Prostate gland (tissue), 2 donors: Measurements from ENCODE around the gene NBPF11. TPM values are rescaled to one million over a fixed set of nuclear protein-coding genes. Genes with fewer than 3 reads are reported as not detected.
"Not testable (repeated sequence)": the region's sequence is repeated elsewhere in the genome, so short reads cannot be mapped to it uniquely, and the experiment has no call there.

Experiments used
- DNase-seq: peaks from one replicate; pipeline ENCODE4 v3.0.0-alpha.2; 2019; ENCODE audit warnings: low spot score
- H3K27ac ChIP-seq, 2 donors: fragments of 200-600 bp; sonication (generic); 2 replicates each; pipeline ENCODE4 v1.5.1; 2017 to 2019
- H3K27me3 ChIP-seq: fragments of 200-600 bp; sonication (generic); replicated peaks from 2 replicates; pipeline ENCODE4 v1.5.1; 2019; ENCODE audit not compliant: insufficient read depth
- H3K36me3 ChIP-seq, 2 donors: fragments of 200-600 bp; sonication (generic); 1 replicate in 1 of 2; 2 replicates in 1 of 2; pipeline versions ENCODE4 v1.5.1 to v1.8.1; 2017 to 2019
- H3K4me1 ChIP-seq: fragments of 200-600 bp; sonication (generic); replicated peaks from 2 replicates; pipeline ENCODE4 v1.5.1; 2019
- H3K4me3 ChIP-seq, 2 donors: fragments of 200-600 bp; sonication (generic); 2 replicates each; pipeline ENCODE4 v1.5.1; 2017 to 2019
- H3K9me3 ChIP-seq: fragments of 200-600 bp; sonication (generic); 2 replicates; pipeline ENCODE4 v1.5.1; 2017
- CTCF ChIP-seq, 4 experiments: fragments of 200-600 bp in 2 of 4; fragments of 450-650 bp in 2 of 4; sonication (generic) in 2 of 4; IDR thresholded peaks; 1 replicate in 3 of 4; 2 replicates in 1 of 4; pipeline ENCODE4 v1.5.1; 2016 to 2019; ENCODE audit warnings: antibody characterized with exemption in 4 of 4, mild to moderate bottlenecking in 2 of 4, moderate library complexity in 2 of 4
- POLR2A ChIP-seq: fragments of 450-650 bp; IDR thresholded peaks from one replicate; pipeline ENCODE4 v1.6.1; 2016; ENCODE audit warnings: antibody characterized with exemption, mild to moderate bottlenecking
- POLR2AphosphoS5 ChIP-seq: sonication (generic); formaldehyde crosslinking; IDR thresholded peaks from one replicate; pipeline ENCODE4 v1.6.1; 2017; ENCODE audit warnings: antibody characterized with exemption
- WGBS: methylation state at CpG from one replicate; pipeline ENCODE4 v1.1.5; 2018; 5-methylcytosine and 5-hydroxymethylcytosine counted together
- intact Hi-C: fragments of 100-400 bp; cut with DNase I; formaldehyde crosslinking; loops from one replicate; pipeline ENCODE4 v1.14.2; 2022
- total RNA-seq, 2 donors: library from RNA; depleted of rRNA; stranded (reverse); fragments of >200 nt; gene quantifications; one replicate each; pipeline ENCODE4 v1.1.0, GENCODE V29; 2016

NBPF11 gene
- total RNA-seq, 2 donors from 2014 or later, result 8.7 to 16.0 TPM

- H3K9me3 ChIP-seq, result no peaks in the 10 kb centered on the region
- H3K36me3 ChIP-seq, result no peaks in the 10 kb centered on the region
- peaks cover 2% of the 10 kb centered on the region for H3K27me3 ChIP-seq
- H3K4me1 ChIP-seq, result no peaks in the 10 kb centered on the region
- no peak for DNase-seq
- no peak overlapping the region for H3K4me3 ChIP-seq
- WGBS, result 28% methylated on average over 11 of the region's 11 CpGs
- intact Hi-C loops, result no loop called here
- TF ChIP-seq POLR2A, result no peak
- TF ChIP-seq POLR2AphosphoS5, result no peak
- no peak for TF ChIP-seq CTCF (IDR thresholded peaks at IDR 0.05)
- no peak overlapping the region for H3K27ac ChIP-seq
Observed at GRCh38 chr1:148158341-148159003, 6.4 kb upstream of the NBPF11 start.

GRCh38 chr1:148157803-148158202 is 5.7 kb upstream of the NBPF11 start:
- H3K27ac ChIP-seq, H3K27me3 ChIP-seq, DNase-seq, H3K4me3 ChIP-seq, H3K9me3 ChIP-seq, intact Hi-C loops, H3K4me1 ChIP-seq, H3K36me3 ChIP-seq: not testable (repeated sequence)
- WGBS, result 32% methylated on average over 4 of the region's 23 CpGs

- H3K27me3 ChIP-seq, intact Hi-C loops, DNase-seq, H3K36me3 ChIP-seq, H3K4me3 ChIP-seq, H3K27ac ChIP-seq, H3K4me1 ChIP-seq, H3K9me3 ChIP-seq: not testable (repeated sequence)
- WGBS, result 47% methylated on average over 6 of the region's 7 CpGs
Observed at GRCh38 chr1:148155494-148156275, 3.6 kb upstream of the NBPF11 start.

- WGBS, result 75% methylated on average over 3 of the region's 3 CpGs
- intact Hi-C loops, H3K9me3 ChIP-seq, H3K4me3 ChIP-seq, DNase-seq, H3K27ac ChIP-seq, H3K4me1 ChIP-seq, H3K36me3 ChIP-seq, H3K27me3 ChIP-seq: not testable (repeated sequence)
Observed at GRCh38 chr1:148152795-148153194, 714 bp upstream of the NBPF11 start.

GRCh38 chr1:148151371-148151819 is 686 bp downstream of the NBPF11 start:
- DNase-seq, H3K9me3 ChIP-seq, intact Hi-C loops, H3K27me3 ChIP-seq, H3K4me1 ChIP-seq, H3K36me3 ChIP-seq: not testable (repeated sequence)
- H3K27ac ChIP-seq, result peak overlapping the region; percentile 76 to 79
- peak overlapping the region; percentile 59 to 66 for H3K4me3 ChIP-seq
- 0% methylated on average over 17 of the region's 40 CpGs for WGBS

- intact Hi-C loops, result not testable (repeated sequence)
- WGBS, result 22% methylated on average over 13 of the region's 13 CpGs
Observed at GRCh38 chr1:148150945-148151344, 1.1 kb downstream of the NBPF11 start.

GRCh38 chr1:148150014-148150413 is 2.1 kb downstream of the NBPF11 start:
- H3K36me3 ChIP-seq, intact Hi-C loops, H3K9me3 ChIP-seq, H3K27me3 ChIP-seq, H3K4me3 ChIP-seq, H3K27ac ChIP-seq, DNase-seq, H3K4me1 ChIP-seq: not testable (repeated sequence)
- WGBS, result 56% methylated on average over 2 of the region's 6 CpGs

More at GRCh38 chr1:148150945-148151344, 1.1 kb downstream of the NBPF11 start:
- H3K36me3 ChIP-seq, DNase-seq, H3K4me1 ChIP-seq, H3K27me3 ChIP-seq, H3K9me3 ChIP-seq, H3K27ac ChIP-seq: not testable (repeated sequence)
- peak overlapping the region; percentile 59 to 66 for H3K4me3 ChIP-seq

GRCh38 chr1:148149050-148149815 is 2.8 kb downstream of the NBPF11 start:
- DNase-seq, H3K27me3 ChIP-seq, intact Hi-C loops, H3K4me1 ChIP-seq, H3K4me3 ChIP-seq, H3K27ac ChIP-seq, H3K9me3 ChIP-seq, H3K36me3 ChIP-seq: not testable (repeated sequence)
- 79% methylated on average over 34 of the region's 72 CpGs for WGBS

- H3K36me3 ChIP-seq, H3K27me3 ChIP-seq, H3K4me1 ChIP-seq, H3K9me3 ChIP-seq, intact Hi-C loops, H3K27ac ChIP-seq, H3K4me3 ChIP-seq, DNase-seq: not testable (repeated sequence)
- WGBS, result 82% methylated on average over 13 of the region's 28 CpGs
Observed at GRCh38 chr1:148147052-148147838, 4.8 kb downstream of the NBPF11 start.

- H3K27me3 ChIP-seq, H3K4me3 ChIP-seq, H3K36me3 ChIP-seq, H3K4me1 ChIP-seq, H3K27ac ChIP-seq, DNase-seq, H3K9me3 ChIP-seq, intact Hi-C loops: not testable (repeated sequence)
- WGBS, result 72% methylated on average over 52 of the region's 66 CpGs
Observed at GRCh38 chr1:148146191-148146997, 5.7 kb downstream of the NBPF11 start.
